ENCODE results near the gene ARAP3. TPM values are rescaled to one million over a fixed set of nuclear protein-coding genes. Genes with fewer than 3 reads are reported as not detected.
A peak's percentile ranks its signal among the peaks of the same experiment; 100 is the strongest.

ARAP3 gene
- total and polyA plus RNA-seq, 9 of the 15 experiments (the other 6 are each of a cell fraction or from before 2014, with no cell fraction given) = 0.83 to 25.7 (median 6.4) TPM

GRCh38 chr5:141692919-141693725 lies 11.1 kb upstream of the ARAP3 start (continued):
- no peak for TF ChIP-seq E2F8 (IDR thresholded peaks at IDR 0.05; ENCODE audit: low read depth, partially characterized antibody)
- no peak for TF ChIP-seq SIN3B (IDR thresholded peaks at IDR 0.05; ENCODE audit: low read depth)
- TF ChIP-seq SMARCE1 (IDR thresholded peaks at IDR 0.05) = peak; percentile 39; the same call in 1 of the 2 replicates
- peak; percentile 24 to 51; a peak in 2 of 4 replicates for TF ChIP-seq TRIM24 (IDR thresholded peaks at IDR 0.05)
- TF ChIP-seq TFAP4 (CRISPR knock-in tag; IDR thresholded peaks at IDR 0.05; ENCODE audit: borderline replicate concordance) = peak; percentile 96
- TF ChIP-seq HOXB6 (CRISPR knock-in tag; IDR thresholded peaks at IDR 0.05; ENCODE audit: borderline replicate concordance) = no peak
- TF ChIP-seq CHD4 (IDR thresholded peaks at IDR 0.05; ENCODE audit: insufficient read depth, insufficient replicate concordance, low read depth, low read length, poor library complexity, severe bottlenecking) = no peak
- TF ChIP-seq SRSF3 (IDR thresholded peaks at IDR 0.05; ENCODE audit: insufficient read depth, low read length) = no peak
- TF ChIP-seq ZZZ3 (IDR thresholded peaks at IDR 0.05) = no peak
- no peak for TF ChIP-seq SMAD3 (CRISPR knock-in tag; conservative IDR thresholded peaks at IDR 0.05)
- no peak for TF ChIP-seq ZNF449 (CRISPR knock-in tag; IDR thresholded peaks at IDR 0.05)
- TF ChIP-seq YY1 (IDR thresholded peaks at IDR 0.05; ENCODE audit: borderline replicate concordance in 1 of 3, control insufficient read depth in 1 of 3, extremely low read depth in 1 of 3, insufficient read depth in 3 of 3, insufficient read length in 1 of 3, insufficient replicate concordance in 2 of 3, low read depth in 1 of 3, low read length in 2 of 3) = no peak
- TF ChIP-seq HMGN3 (IDR thresholded peaks at IDR 0.05; ENCODE audit: borderline replicate concordance, extremely low read depth, insufficient read length, low read depth, low read length) = no peak
- no peak for TF ChIP-seq SUPT5H (IDR thresholded peaks at IDR 0.05)
- TF ChIP-seq PRPF4 (IDR thresholded peaks at IDR 0.05; ENCODE audit: insufficient read depth, low read depth, low read length, poor library complexity, severe bottlenecking) = no peak
- TF ChIP-seq ZC3H4 (CRISPR knock-in tag; IDR thresholded peaks at IDR 0.05; ENCODE audit: borderline replicate concordance) = no peak
- no peak for TF ChIP-seq ZNF79 (CRISPR knock-in tag; IDR thresholded peaks at IDR 0.05; ENCODE audit: low read depth)
- TF ChIP-seq DLX4 (CRISPR knock-in tag; IDR thresholded peaks at IDR 0.05) = no peak
- TF ChIP-seq COPS2 (conservative IDR thresholded peaks at IDR 0.05) = no peak
- TF ChIP-seq HDAC8 (tag; IDR thresholded peaks at IDR 0.05) = no peak

Measured in K562 (cell line).